ENCODE data around the gene ALDH1L1. TPM values are rescaled to one million over a fixed set of nuclear protein-coding genes. Genes with fewer than 3 reads are reported as not detected.

Gene ALDH1L1
- total and polyA plus RNA-seq, 2 of the 8 experiments (the other 6 are each of a cell fraction or from before 2014, with no cell fraction given): 0.98 to 1.6 TPM

- H4K8ac ChIP-seq (ENCODE audit: extremely low read depth, insufficient read depth, low read length): no peak overlapping the region
- H3K4me1 ChIP-seq (replicated peaks in 1 of 4; ENCODE audit: control insufficient read depth in 3 of 4, insufficient read depth in 4 of 4, low read length in 3 of 4): no peaks in the 10 kb centered on the region; a peak in 1 of 7 replicates
- H3K79me2 ChIP-seq (ENCODE audit: control insufficient read depth in 1 of 2, insufficient read depth in 2 of 2, low read length in 2 of 2): no peaks in the 10 kb centered on the region
- ChIA-PET POLR2A (ENCODE audit: partially characterized antibody) (interaction anchor here (1.5 kb wide), 1 partner anchor 22 kb away, joined by 4 read pairs; no protein-coding TSS in a partner anchor), CTCF (ENCODE audit: partially characterized antibody) (interaction anchor here (0.5 to 5.5 kb wide), 27 partner anchors 8 to 308 kb away, joined by 3 to 52 read pairs (median 4); no protein-coding TSS in a partner anchor)
- no peak overlapping the region for H4K5ac ChIP-seq (ENCODE audit: insufficient read length, low read depth, low read length)
- H4K20me1 ChIP-seq (replicated peaks in 1 of 2; ENCODE audit: control insufficient read depth in 1 of 2, insufficient read depth in 2 of 2, low read length in 2 of 2): no peaks in the 10 kb centered on the region
- peaks cover 6 to 7% of the 10 kb centered on the region in 2 experiments; a peak in 2 of 4 replicates for H3K9me3 ChIP-seq (ENCODE audit: insufficient read depth in 2 of 2, low read depth in 1 of 2, low read length in 1 of 2)
- FAIRE-seq (no peak), DNase-seq (ENCODE audit: low read depth in 1 of 2, low spot score in 2 of 2) (no peak)
- no peaks in the 10 kb centered on the region for H3K23me2 ChIP-seq (ENCODE audit: low read depth, low read length)
- no peak overlapping the region for H3K23ac ChIP-seq (ENCODE audit: insufficient read length)
- H3K9ac ChIP-seq (replicated peaks in 1 of 4; ENCODE audit: extremely low read depth in 1 of 4, low read depth in 3 of 4, low read length in 3 of 4): no peak overlapping the region
- H4K91ac ChIP-seq (replicated peaks; ENCODE audit: insufficient read length, low read length): no peak overlapping the region
- H2BK120ac ChIP-seq (replicated peaks; ENCODE audit: low read depth, low read length): no peak overlapping the region
- no peak overlapping the region for H3K4me3 ChIP-seq (ENCODE audit: extremely low read depth in 1 of 4, insufficient read depth in 2 of 4, low read depth in 3 of 4, low read length in 4 of 4)
- no peak overlapping the region for H3K56ac ChIP-seq (replicated peaks; ENCODE audit: insufficient read length, low read depth, low read length)
- H2AK5ac ChIP-seq (ENCODE audit: low read depth, low read length): no peak overlapping the region
- no peak overlapping the region for H2BK20ac ChIP-seq (ENCODE audit: low read length)
- no peak overlapping the region for H2BK12ac ChIP-seq (ENCODE audit: low read depth, low read length)
- 75% methylated on average over 5 of the region's 5 CpGs; no CpG with 5 or more reads in 1 of the 2 experiments for WGBS, 2 experiments (ENCODE audit: extremely low coverage in 1 of 2, insufficient coverage in 1 of 2, insufficient read length in 1 of 2, insufficient replicate concordance in 2 of 2, low coverage in 1 of 2, low lambda C conversion rate in 2 of 2, missing lambda C conversion rate in 1 of 2)
- H3K27ac ChIP-seq (ENCODE audit: low read depth, low read length): no peak overlapping the region
- no peak overlapping the region for H3K4ac ChIP-seq (replicated peaks; ENCODE audit: insufficient read length, low read depth, low read length)
- no peak overlapping the region for H3K4me2 ChIP-seq (ENCODE audit: insufficient read depth in 1 of 2, low read depth in 2 of 2, low read length in 2 of 2)
- H3K27me3 ChIP-seq (replicated peaks in 1 of 4; ENCODE audit: control insufficient read depth in 3 of 4, extremely low read depth in 1 of 4, insufficient read depth in 3 of 4, low read length in 3 of 4): no peaks in the 10 kb centered on the region
- H3K36me3 ChIP-seq (ENCODE audit: control insufficient read depth in 2 of 4, insufficient read depth in 4 of 4, low read length in 3 of 4): no peaks in the 10 kb centered on the region
- H2BK5ac ChIP-seq (ENCODE audit: low read depth, low read length): no peak overlapping the region
- H3K79me1 ChIP-seq (ENCODE audit: low read depth, low read length): no peaks in the 10 kb centered on the region
- no peak overlapping the region for H3K14ac ChIP-seq (ENCODE audit: insufficient read length)
- no peak overlapping the region for H2AFZ ChIP-seq (ENCODE audit: low read length)
- H3K18ac ChIP-seq (ENCODE audit: extremely low read depth, low read length): no peak overlapping the region
- H2BK15ac ChIP-seq (ENCODE audit: low read length): no peak overlapping the region
- no peak for TF ChIP-seq TAF1 (IDR thresholded peaks at IDR 0.05; ENCODE audit: low read depth, low read length)
- TF ChIP-seq RFX5 (IDR thresholded peaks at IDR 0.05; ENCODE audit: borderline replicate concordance, low read depth, low read length): no peak
- no peak for TF ChIP-seq ATF3 (IDR thresholded peaks at IDR 0.05; ENCODE audit: insufficient read depth, low read depth, low read length)
- no peak for TF ChIP-seq JUN (IDR thresholded peaks at IDR 0.05; ENCODE audit: low read depth, low read length)
- TF ChIP-seq SP4 (IDR thresholded peaks at IDR 0.05; ENCODE audit: low read length): no peak
- TF ChIP-seq EP300 (IDR thresholded peaks at IDR 0.05; ENCODE audit: borderline replicate concordance in 1 of 2, low read depth in 2 of 2, low read length in 2 of 2): no peak
- no peak for TF ChIP-seq TEAD4 (IDR thresholded peaks at IDR 0.05; ENCODE audit: low read depth, low read length)
- TF ChIP-seq MAFK (IDR thresholded peaks at IDR 0.05; ENCODE audit: low read depth, low read length): no peak
- TF ChIP-seq CBX5 (IDR thresholded peaks at IDR 0.05; ENCODE audit: low read depth, low read length): no peak
- TF ChIP-seq JUND (IDR thresholded peaks at IDR 0.05; ENCODE audit: low read length): no peak
- no peak for TF ChIP-seq NANOG (IDR thresholded peaks at IDR 0.05; ENCODE audit: insufficient read depth, low read depth, low read length, poor library complexity, severe bottlenecking)
- no peak for TF ChIP-seq ATF2 (IDR thresholded peaks at IDR 0.05; ENCODE audit: low read length)
These were observed 77.8 kb downstream of the ALDH1L1 start for GRCh38 chr3:126102530-126102951.
